Nephron progenitor cell (in vitro differentiated cells): ENCODE data around the gene LIMS2.

Source experiments
- DNase-seq: peaks from one replicate; pipeline ENCODE4 v3.0.0; 2021
- H3K27ac Mint-ChIP-seq: 2 replicates; pipeline ENCODE4 v1.8.0; 2021; ENCODE audit warnings: mild to moderate bottlenecking, moderate library complexity, mixed read lengths
- H3K27me3 Mint-ChIP-seq: 2 replicates; pipeline ENCODE4 v1.8.0; 2021; ENCODE audit warnings: mild to moderate bottlenecking, low read depth, mixed read lengths; ENCODE audit not compliant: poor library complexity
- H3K36me3 Mint-ChIP-seq: 2 replicates; pipeline ENCODE4 v1.8.0; 2021; ENCODE audit warnings: low read depth, mixed read lengths
- H3K4me1 Mint-ChIP-seq: 2 replicates; pipeline ENCODE4 v1.8.0; 2021; ENCODE audit warnings: mixed read lengths
- H3K4me3 Mint-ChIP-seq: 2 replicates; pipeline ENCODE4 v1.8.0; 2021; ENCODE audit warnings: mild to moderate bottlenecking, moderate library complexity, mixed read lengths
- H3K9me3 Mint-ChIP-seq: 2 replicates; pipeline ENCODE4 v1.8.0; 2021; ENCODE audit warnings: mild to moderate bottlenecking, moderate library complexity, mixed read lengths
- CTCF ChIP-seq: fragments of 200-600 bp; sonication (generic); IDR thresholded peaks from 2 replicates; pipeline ENCODE4 v1.5.0; 2021; ENCODE audit warnings: antibody characterized with exemption

LIMS2 gene

GRCh38 chr2:127649100-127649611 is 26.2 kb downstream of the LIMS2 start:
- Mint-ChIP-seq H3K27ac (peak overlapping the region; percentile 62), H3K9me3 (no peaks in the 10 kb centered on the region), H3K36me3 (no peaks in the 10 kb centered on the region), H3K27me3 (no peaks in the 10 kb centered on the region), H3K4me1 (peaks cover 41% of the 10 kb centered on the region), H3K4me3 (no peak overlapping the region)
- TF ChIP-seq CTCF: no peak
- no peak for DNase-seq

- no peak for TF ChIP-seq CTCF
- Mint-ChIP-seq H3K4me3 (no peak overlapping the region), H3K9me3 (no peaks in the 10 kb centered on the region), H3K4me1 (peaks cover 41% of the 10 kb centered on the region), H3K27me3 (no peaks in the 10 kb centered on the region), H3K36me3 (no peaks in the 10 kb centered on the region), H3K27ac (no peak overlapping the region)
- no peak for DNase-seq
Observed at GRCh38 chr2:127648321-127648720, 27.0 kb downstream of the LIMS2 start.

GRCh38 chr2:127647242-127648190 is 27.8 kb downstream of the LIMS2 start:
- H3K36me3 Mint-ChIP-seq: no peaks in the 10 kb centered on the region
- no peaks in the 10 kb centered on the region for H3K27me3 Mint-ChIP-seq
- H3K9me3 Mint-ChIP-seq: no peaks in the 10 kb centered on the region
- no peak for TF ChIP-seq CTCF
- DNase-seq: no peak
- no peak overlapping the region for H3K4me3 Mint-ChIP-seq
- H3K27ac Mint-ChIP-seq: no peak overlapping the region
- peaks cover 41% of the 10 kb centered on the region for H3K4me1 Mint-ChIP-seq

GRCh38 chr2:127646487-127647241 is 28.7 kb downstream of the LIMS2 start:
- Mint-ChIP-seq H3K27ac (no peak overlapping the region), H3K4me3 (no peak overlapping the region), H3K9me3 (no peaks in the 10 kb centered on the region), H3K4me1 (peaks cover 41% of the 10 kb centered on the region), H3K27me3 (no peaks in the 10 kb centered on the region), H3K36me3 (no peaks in the 10 kb centered on the region)
- no peak for TF ChIP-seq CTCF
- DNase-seq: no peak

- no peak within 1 kb of the TSS for H3K4me3 Mint-ChIP-seq
- DNase-seq: peak; percentile 42
- H3K4me1 Mint-ChIP-seq: peaks cover 41% of the 10 kb centered on the region
- no peaks in the 10 kb centered on the region for H3K36me3 Mint-ChIP-seq
- no peaks in the 10 kb centered on the region for H3K9me3 Mint-ChIP-seq
- TF ChIP-seq CTCF: no peak
- no peaks in the 10 kb centered on the region for H3K27me3 Mint-ChIP-seq
- H3K27ac Mint-ChIP-seq: no peak within 1 kb of the TSS
Observed at GRCh38 chr2:127645395-127646291, 29.7 kb downstream of the LIMS2 start, which contains the start of gene GPR17. TSS of gene GPR17 (plus strand) at chr2:127646153. CDS start at chr2:127650736, 4,583 bp downstream.
